Stimulated activated CD4-positive, alpha-beta T cell treated with anti-CD3 and anti-CD28 coated beads, Interleukin-2, amount 100 ng/mL, for 48 hours (primary cell): ENCODE results near the gene SORBS2.
"Not testable (repeated sequence)": the region's sequence is repeated elsewhere in the genome, so short reads cannot be mapped to it uniquely, and the experiment has no call there.

Experiments
- DNase-seq, 2 donors: peaks; one replicate each; pipeline ENCODE4 v3.0.0-alpha.2; 2020

SORBS2 gene

GRCh38 chr4:185811509-185812364, at the start of gene SORBS2:
TSS of gene SORBS2 (minus strand) at chr4:185812194. CDS start at chr4:185690571, 121,623 bp downstream.
- DNase-seq: no peak

- DNase-seq: no peak
These were observed 47.1 kb upstream of the SORBS2 start for GRCh38 chr4:185859111-185859510.

GRCh38 chr4:185857561-185857960, 45.6 kb upstream of the SORBS2 start:
- DNase-seq: not testable (repeated sequence)

GRCh38 chr4:185853841-185854240, 41.8 kb upstream of the SORBS2 start:
- DNase-seq: no peak

- DNase-seq: no peak
These were observed 41.0 kb upstream of the SORBS2 start for GRCh38 chr4:185852961-185853360.

- no peak for DNase-seq
These were observed 37.9 kb upstream of the SORBS2 start for GRCh38 chr4:185849664-185850550.

- DNase-seq: no peak
These were observed 35.5 kb upstream of the SORBS2 start for GRCh38 chr4:185847352-185848097.

- DNase-seq: no peak
These were observed 34.6 kb upstream of the SORBS2 start for GRCh38 chr4:185846505-185847150.

GRCh38 chr4:185845966-185846365, 34.0 kb upstream of the SORBS2 start:
- DNase-seq: no peak

- no peak for DNase-seq
These were observed 29.5 kb upstream of the SORBS2 start for GRCh38 chr4:185841451-185841850.

- no peak for DNase-seq
These were observed 29.0 kb upstream of the SORBS2 start for GRCh38 chr4:185840953-185841352.

GRCh38 chr4:185840201-185840600, 28.2 kb upstream of the SORBS2 start:
- DNase-seq: no peak

- DNase-seq: no peak
These were observed 27.8 kb upstream of the SORBS2 start for GRCh38 chr4:185839770-185840169.

GRCh38 chr4:185839194-185839712, 27.3 kb upstream of the SORBS2 start:
- DNase-seq: no peak

- DNase-seq: no peak
These were observed 26.7 kb upstream of the SORBS2 start for GRCh38 chr4:185838514-185839193.

- DNase-seq: no peak
These were observed 26.1 kb upstream of the SORBS2 start for GRCh38 chr4:185838104-185838452.

- DNase-seq: no peak
These were observed 25.6 kb upstream of the SORBS2 start for GRCh38 chr4:185837415-185838103.

GRCh38 chr4:185836241-185837084, 24.5 kb upstream of the SORBS2 start:
- DNase-seq: no peak

- no peak for DNase-seq
These were observed 23.8 kb upstream of the SORBS2 start for GRCh38 chr4:185835814-185836213.

GRCh38 chr4:185835336-185835735, 23.3 kb upstream of the SORBS2 start:
- DNase-seq: no peak
